K562 (cell line): ENCODE results near the gene FRMD4A. TPM values are rescaled to one million over a fixed set of nuclear protein-coding genes. Genes with fewer than 3 reads are reported as not detected.

Experiments
- ATAC-seq: fragments of 200-7000 bp; cut with Tn5 transposase; 3 replicates; pipeline ENCODE4 v1.9.1; 2020; ENCODE audit warnings: moderate library complexity
- BruUV-seq: library from RNA; stranded (reverse); fragments of 400-500 nt; replicated peaks from 2 replicates; lab custom pipeline; 2021; lab: Mats Ljungman, UMichigan
- CTCF ChIA-PET: fragments of 300-600 bp; formaldehyde crosslinking; extraction: SDS; loops from one replicate; lab custom pipeline; 2021; ENCODE audit warnings: low intra/inter-chr PET ratio; lab: Yijun Ruan, JAX
- POLR2A ChIA-PET: fragments of 300-600, 350-650 bp; sonication (Branson Sonifier 250); formaldehyde crosslinking; extraction: SDS; loops from one replicate; lab custom pipeline; 2021; ENCODE audit warnings: antibody characterized with exemption, inconsistent platforms; lab: Yijun Ruan, JAX
- DNase-seq, 4 experiments: peaks; one replicate each; pipeline versions ENCODE4 v3.0.0 to v3.0.0-alpha.2; 2011 to 2018; ENCODE audit warnings: low spot score in 3 of 4, mixed read lengths in 3 of 4; ENCODE audit errors: extremely low read depth in 1 of 4
- FAIRE-seq: peaks from 2 replicates; lab custom pipeline; 2011; peaks lifted over from hg19 to GRCh38; lab: Jason Lieb, UNC
- H2AFZ ChIP-seq: 2 replicates; pipeline ENCODE4 v1.6.0; 2011; ENCODE audit warnings: low read depth, low read length, control low read depth, inconsistent platforms
- H3K27ac ChIP-seq: fragments of 200-600 bp; 3 replicates; pipeline ENCODE4 v1.8.0; 2011; ENCODE audit warnings: low read depth, mild to moderate bottlenecking, control low read depth, inconsistent platforms, low read length, moderate library complexity, mixed read lengths; ENCODE audit errors: extremely low read depth
- H3K27me3 ChIP-seq, 2 experiments: fragments of 300-600 bp in 1 of 2; 2 replicates in 1 of 2; 3 replicates in 1 of 2; pipeline versions ENCODE4 v1.6.0 to v1.8.0; 2011; ENCODE audit warnings: inconsistent platforms in 2 of 2, low read length in 2 of 2, mild to moderate bottlenecking in 1 of 2, mixed read lengths in 1 of 2, moderate library complexity in 1 of 2; ENCODE audit not compliant: control insufficient read depth in 2 of 2, insufficient read depth in 2 of 2
- H3K36me3 ChIP-seq: fragments of 300-600 bp; 3 replicates; pipeline ENCODE4 v1.8.0; 2011; ENCODE audit warnings: mild to moderate bottlenecking, low read length, inconsistent platforms; ENCODE audit not compliant: control insufficient read depth, insufficient read depth
- H3K4me1 ChIP-seq, 2 experiments: fragments of 200-600 bp in 1 of 2; replicated peaks in 1 of 2; 2 replicates in 1 of 2; 3 replicates in 1 of 2; pipeline versions ENCODE4 v1.5.1 to v1.8.0; 2011; ENCODE audit warnings: inconsistent platforms in 2 of 2, low read length in 2 of 2, mild to moderate bottlenecking in 1 of 2, mixed read lengths in 1 of 2, moderate library complexity in 1 of 2; ENCODE audit not compliant: control insufficient read depth in 2 of 2, insufficient read depth in 2 of 2
- H3K4me2 ChIP-seq: 2 replicates; pipeline ENCODE4 v1.6.1; 2011; ENCODE audit warnings: low read length, control low read depth, inconsistent platforms, mixed read lengths; ENCODE audit not compliant: insufficient read depth
- H3K4me3 ChIP-seq: fragments of 200-600 bp; sonication (generic), shearing (Covaris generic); 2 replicates; pipeline ENCODE4 v1.5.1; 2016; ENCODE audit warnings: control low read depth, inconsistent platforms
- H3K79me2 ChIP-seq: fragments of 200-600 bp; 3 replicates; pipeline ENCODE4 v1.8.0; 2011; ENCODE audit warnings: low read length, inconsistent platforms; ENCODE audit not compliant: control insufficient read depth, insufficient read depth
- H3K9ac ChIP-seq, 2 experiments: 2 replicates each; pipeline versions ENCODE4 v1.6.0 to v1.6.1; 2011; ENCODE audit warnings: low read depth in 2 of 2, low read length in 2 of 2, control low read depth in 1 of 2, inconsistent platforms in 1 of 2, mild to moderate bottlenecking in 1 of 2, mixed read lengths in 1 of 2; ENCODE audit not compliant: insufficient read depth in 1 of 2
- H3K9me1 ChIP-seq: one replicate; pipeline ENCODE4 v1.6.0; 2011; ENCODE audit warnings: inconsistent platforms, mild to moderate bottlenecking, low read length, moderate library complexity; ENCODE audit not compliant: control insufficient read depth, insufficient read depth
- H3K9me3 ChIP-seq: replicated peaks from 2 replicates; pipeline ENCODE4 v1.5.1; 2011; ENCODE audit warnings: low read depth, low read length, inconsistent platforms; ENCODE audit not compliant: control insufficient read depth, insufficient read depth
- H4K20me1 ChIP-seq: replicated peaks from 2 replicates; pipeline ENCODE4 v1.6.1; 2011; ENCODE audit warnings: low read length, inconsistent platforms, mixed read lengths; ENCODE audit not compliant: control insufficient read depth, insufficient read depth
- RBM25 ChIP-seq: fragments of 200-400 bp; formaldehyde crosslinking; IDR thresholded peaks from 2 replicates; pipeline ENCODE4 v1.6.1; 2018; ENCODE audit warnings: low read length, low read depth, moderate library complexity; ENCODE audit not compliant: severe bottlenecking
- ZNF197 ChIP-seq: fragments of 200-800 bp; sonication (Bioruptor generic); IDR thresholded peaks from 2 replicates; pipeline ENCODE4 v1.6.1; 2016; ENCODE audit warnings: low read depth, missing genetic modification characterization, missing compliant biosample characterization
- WGBS: fragments of 100-300 bp; shearing (Covaris generic); methylation state at CpG from one replicate; pipeline ENCODE4 v1.1.6; 2016; ENCODE audit warnings: low coverage, mixed read lengths; ENCODE audit not compliant: insufficient coverage; ENCODE audit errors: missing lambda C conversion rate; 5-methylcytosine and 5-hydroxymethylcytosine counted together
- in situ Hi-C: fragments of 300-500 bp; cut with MboI; formaldehyde crosslinking; loops from 4 replicates; pipeline ENCODE4 v1.15.0; 2018; ENCODE audit warnings: inconsistent platforms, mixed read lengths
- intact Hi-C: fragments of 100-400 bp; cut with micrococcal nuclease; formaldehyde crosslinking; loops from 2 replicates; pipeline ENCODE4 v1.14.2; 2022
- polyA plus RNA-seq, 8 experiments: library from polyadenylated mRNA; depleted of rRNA in 4 of 8; stranded (reverse) in 5 of 8; unstranded in 3 of 8; fragments of >200 nt; fragmentation: Nextera tagmentation in 2 of 8; fragmentation: Illumina TruSeq in 1 of 8; extraction: Ambion mirVana in 2 of 8; extraction: Trizol in 1 of 8; gene quantifications; 2 replicates each; pipeline versions ENCODE4 v1.2.1 to v1.2.3, GENCODE V29; 2011 to 2014; ENCODE audit warnings: inconsistent platforms in 1 of 8, missing spikeins in 1 of 8
- total RNA-seq, 7 experiments: library from RNA; depleted of rRNA in 6 of 7; stranded (reverse); fragments of >200 nt in 6 of 7; fragmentation: Illumina TruSeq in 2 of 7; extraction: Trizol in 2 of 7; gene quantifications; 2 replicates each; pipeline versions ENCODE4 v1.2.1 to v1.2.3, GENCODE V29; 2011 to 2021; ENCODE audit warnings: low replicate concordance in 1 of 7
- TF ChIP-seq, protein P1 (sequence below): fragments of 450-650 bp; IDR thresholded peaks from 2 replicates; pipeline ENCODE4 v1.6.1; 2017; ENCODE audit warnings: antibody characterized with exemption, mild to moderate bottlenecking

FRMD4A gene
- total and polyA plus RNA-seq, 9 of the 15 experiments (the other 6 are each of a cell fraction or from before 2014, with no cell fraction given): 0.80 to 5.2 (median 3.0) TPM

DNA sequence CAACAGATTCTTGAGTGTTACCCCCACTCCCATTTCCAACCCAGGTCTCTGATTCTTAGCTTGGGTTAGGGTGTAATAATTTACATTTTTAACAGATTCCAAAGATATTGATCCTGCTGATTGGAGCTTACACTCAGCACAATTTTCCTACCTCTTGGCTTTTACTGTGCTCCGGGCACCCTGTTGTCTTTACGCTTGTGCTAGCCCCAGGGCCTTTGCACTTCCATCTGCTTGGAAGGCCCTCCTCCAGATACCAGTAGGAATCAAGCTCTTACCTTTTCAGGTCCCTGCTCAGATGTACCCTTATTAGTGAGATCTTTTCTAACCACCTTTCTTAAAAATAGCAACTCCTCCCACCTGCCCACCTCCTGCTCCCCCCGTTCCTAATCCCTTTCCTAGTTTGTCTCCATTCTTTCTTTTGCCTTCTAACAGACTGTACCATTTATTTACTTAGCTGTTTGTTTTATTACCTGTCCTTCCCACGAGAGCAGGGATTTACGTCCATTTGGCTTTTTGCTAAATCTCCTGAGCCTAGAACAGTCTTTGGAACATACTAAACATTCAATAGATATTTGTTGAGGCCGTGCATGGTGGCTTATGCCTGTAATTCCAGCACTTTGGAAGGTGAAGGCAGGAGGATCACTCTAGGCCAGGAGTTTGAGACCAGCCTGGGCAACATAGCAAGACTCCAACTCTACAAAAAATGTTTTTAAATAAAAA lies 427.7 kb downstream of the FRMD4A start:
- in situ Hi-C loops (no loop called here), intact Hi-C loops (no loop called here)
- no peak overlapping the region for H3K27ac ChIP-seq
- FAIRE-seq: no peak
- BruUV-seq: no TSS peak
- ChIA-PET POLR2A (interaction anchor here (0.7 to 1.6 kb wide), 2 partner anchors 9 to 96 kb away, joined by 3 to 4 read pairs; no protein-coding TSS in a partner anchor), CTCF (no interaction called here)
- TF ChIP-seq ZNF197 (CRISPR knock-in tag) (no peak), RBM25 (peak; percentile 54)
- TF ChIP-seq, protein P1, sequence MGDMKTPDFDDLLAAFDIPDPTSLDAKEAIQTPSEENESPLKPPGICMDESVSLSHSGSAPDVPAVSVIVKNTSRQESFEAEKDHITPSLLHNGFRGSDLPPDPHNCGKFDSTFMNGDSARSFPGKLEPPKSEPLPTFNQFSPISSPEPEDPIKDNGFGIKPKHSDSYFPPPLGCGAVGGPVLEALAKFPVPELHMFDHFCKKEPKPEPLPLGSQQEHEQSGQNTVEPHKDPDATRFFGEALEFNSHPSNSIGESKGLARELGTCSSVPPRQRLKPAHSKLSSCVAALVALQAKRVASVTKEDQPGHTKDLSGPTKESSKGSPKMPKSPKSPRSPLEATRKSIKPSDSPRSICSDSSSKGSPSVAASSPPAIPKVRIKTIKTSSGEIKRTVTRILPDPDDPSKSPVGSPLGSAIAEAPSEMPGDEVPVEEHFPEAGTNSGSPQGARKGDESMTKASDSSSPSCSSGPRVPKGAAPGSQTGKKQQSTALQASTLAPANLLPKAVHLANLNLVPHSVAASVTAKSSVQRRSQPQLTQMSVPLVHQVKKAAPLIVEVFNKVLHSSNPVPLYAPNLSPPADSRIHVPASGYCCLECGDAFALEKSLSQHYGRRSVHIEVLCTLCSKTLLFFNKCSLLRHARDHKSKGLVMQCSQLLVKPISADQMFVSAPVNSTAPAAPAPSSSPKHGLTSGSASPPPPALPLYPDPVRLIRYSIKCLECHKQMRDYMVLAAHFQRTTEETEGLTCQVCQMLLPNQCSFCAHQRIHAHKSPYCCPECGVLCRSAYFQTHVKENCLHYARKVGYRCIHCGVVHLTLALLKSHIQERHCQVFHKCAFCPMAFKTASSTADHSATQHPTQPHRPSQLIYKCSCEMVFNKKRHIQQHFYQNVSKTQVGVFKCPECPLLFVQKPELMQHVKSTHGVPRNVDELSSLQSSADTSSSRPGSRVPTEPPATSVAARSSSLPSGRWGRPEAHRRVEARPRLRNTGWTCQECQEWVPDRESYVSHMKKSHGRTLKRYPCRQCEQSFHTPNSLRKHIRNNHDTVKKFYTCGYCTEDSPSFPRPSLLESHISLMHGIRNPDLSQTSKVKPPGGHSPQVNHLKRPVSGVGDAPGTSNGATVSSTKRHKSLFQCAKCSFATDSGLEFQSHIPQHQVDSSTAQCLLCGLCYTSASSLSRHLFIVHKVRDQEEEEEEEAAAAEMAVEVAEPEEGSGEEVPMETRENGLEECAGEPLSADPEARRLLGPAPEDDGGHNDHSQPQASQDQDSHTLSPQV: no peak
- 0% methylated on average over 6 of the region's 6 CpGs for WGBS
- H2AFZ ChIP-seq: no peak overlapping the region
- no peaks in the 10 kb centered on the region for H3K79me2 ChIP-seq
- no peaks in the 10 kb centered on the region for H3K4me1 ChIP-seq
- no peaks in the 10 kb centered on the region for H3K9me3 ChIP-seq
- no peak for DNase-seq
- no peak overlapping the region for H3K9ac ChIP-seq
- H3K36me3 ChIP-seq: no peaks in the 10 kb centered on the region
- H3K4me3 ChIP-seq: no peak overlapping the region
- H3K27me3 ChIP-seq: peaks cover 2 to 15% of the 10 kb centered on the region in 2 experiments; a peak in 3 of 5 replicates
- ATAC-seq: no peak
- H3K4me2 ChIP-seq: no peak overlapping the region
- H3K9me1 ChIP-seq: no peaks in the 10 kb centered on the region
- no peaks in the 10 kb centered on the region for H4K20me1 ChIP-seq
